Mesangial cell (primary cell): ENCODE results near the gene VTCN1. TPM values are rescaled to one million over a fixed set of nuclear protein-coding genes. Genes with fewer than 3 reads are reported as not detected.

Source experiments
- total RNA-seq: library from RNA; depleted of rRNA; stranded (reverse); fragments of >200 nt; gene quantifications from 2 replicates; pipeline ENCODE4 v1.2.3, GENCODE V29; 2015

Gene VTCN1
- total RNA-seq, result 0.13 TPM in 1 of 2 replicates, not detected in the other

DNA sequence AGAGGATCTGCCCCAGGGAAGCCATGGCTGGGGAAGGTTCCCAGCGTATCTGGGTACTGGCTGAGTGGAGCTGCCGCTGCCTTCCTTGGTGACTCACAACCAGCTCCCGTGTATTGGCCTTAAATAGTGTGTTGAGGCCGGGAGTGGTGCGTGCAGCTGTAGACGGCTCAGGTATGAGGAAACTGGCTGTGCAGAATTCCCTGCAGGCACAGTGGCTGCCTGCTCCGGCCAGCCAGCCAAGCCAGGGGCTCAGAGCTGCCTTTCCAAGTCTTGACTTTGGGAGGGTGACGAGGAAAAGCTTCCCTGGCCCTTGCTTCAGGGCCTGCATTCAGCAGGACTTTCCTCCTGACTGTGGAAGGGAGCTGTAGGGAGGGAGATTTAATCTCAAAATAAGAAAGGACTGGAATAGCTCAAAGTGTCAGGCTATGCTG, at the start of gene VTCN1:
VTCN1 (minus strand) TSS at position 97 of the 431 bp plus-strand sequence; CDS start at position 25, 72 bp downstream.

GRCh38 chr1:117121589-117122329, 89.0 kb downstream of the VTCN1 start, which contains the start of gene TRIM45:
Gene TRIM45 (minus strand): TSS chr1:117121749. CDS start chr1:117121201, 548 bp downstream.

Other genes starting within 250 kb of the VTCN1 start
- 0.38 and 1.6 TPM in 2 replicates for gene CD101, start 209.2 kb downstream of the VTCN1 start, total RNA-seq
- 8.1 and 26.6 TPM in 2 replicates for gene TTF2, start 150.6 kb downstream of the VTCN1 start, total RNA-seq
- 3.3 and 9.9 TPM in 2 replicates for gene TRIM45, start 89.2 kb downstream of the VTCN1 start, total RNA-seq
- 13.5 and 17.5 TPM in 2 replicates for gene MAN1A2, start 156.5 kb upstream of the VTCN1 start, total RNA-seq